Breast epithelium (tissue), 3 donors: ENCODE measurements around the gene IFNA5.

Experiments
- CTCF ChIP-seq, 3 donors: fragments of 450-650 bp; IDR thresholded peaks; one replicate each; pipeline ENCODE4 v1.5.1; 2016 to 2017; ENCODE audit warnings: antibody characterized with exemption in 3 of 3, mild to moderate bottlenecking in 3 of 3, moderate library complexity in 3 of 3
- POLR2AphosphoS5 ChIP-seq, 3 donors: sonication (generic); formaldehyde crosslinking; IDR thresholded peaks; one replicate each; pipeline ENCODE4 v1.6.1; 2017; ENCODE audit warnings: antibody characterized with exemption in 3 of 3

- no peak for TF ChIP-seq CTCF (IDR thresholded peaks at IDR 0.05)
- no peak for TF ChIP-seq POLR2AphosphoS5 (IDR thresholded peaks at IDR 0.05)
These were observed 10.1 kb downstream of the IFNA5 start for GRCh38 chr9:21294904-21295538.
